ENCODE data around the gene DDX55. TPM values are rescaled to one million over a fixed set of nuclear protein-coding genes. Genes with fewer than 3 reads are reported as not detected.
A peak's percentile ranks its signal among the peaks of the same experiment; 100 is the strongest.

The DDX55 gene
- polyA plus RNA-seq, 1 donor, result 18.7 TPM

DNA sequence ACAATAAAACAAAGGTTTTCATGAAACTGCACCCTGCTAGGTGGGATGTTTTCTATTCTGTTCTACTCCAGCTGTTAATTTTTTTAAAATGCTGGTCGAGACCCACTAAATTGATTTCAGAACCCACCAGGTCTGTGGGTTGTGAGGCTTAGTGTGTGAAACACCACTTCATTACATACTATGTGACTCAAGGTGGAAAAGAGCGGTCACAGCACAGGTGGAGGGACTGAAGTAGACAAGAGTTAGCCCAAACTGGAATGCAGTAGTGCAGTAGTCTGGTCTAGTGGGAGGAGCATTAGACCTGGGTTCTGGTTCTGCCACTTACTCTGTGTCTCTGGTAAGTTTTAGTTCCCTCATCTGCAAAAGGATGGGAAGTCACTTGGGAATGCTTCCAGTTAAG lies 12.2 kb downstream of the DDX55 start:
- DNase-seq (ENCODE audit: low read depth), result no peak

DNA sequence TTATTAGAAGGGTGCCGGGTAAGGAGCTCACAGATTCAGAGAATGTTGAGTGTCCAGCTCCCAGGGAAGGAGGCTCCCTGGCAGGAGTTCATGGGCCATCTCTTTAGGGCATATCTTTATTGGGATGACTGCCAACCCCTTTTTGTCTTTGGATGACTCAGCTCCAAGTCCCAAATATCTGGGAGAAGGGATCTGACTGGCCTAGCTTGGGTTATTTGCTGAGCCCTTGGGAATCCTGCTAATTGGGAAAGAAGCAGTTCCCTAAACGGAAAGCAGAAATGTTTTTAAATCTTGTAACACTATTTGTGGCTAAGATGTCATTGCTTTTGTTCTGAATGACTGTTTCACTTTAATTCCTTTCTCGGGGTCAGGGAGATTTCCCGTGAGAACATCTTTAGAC lies 12.6 kb downstream of the DDX55 start:
- DNase-seq (ENCODE audit: low read depth), result no peak

DNA sequence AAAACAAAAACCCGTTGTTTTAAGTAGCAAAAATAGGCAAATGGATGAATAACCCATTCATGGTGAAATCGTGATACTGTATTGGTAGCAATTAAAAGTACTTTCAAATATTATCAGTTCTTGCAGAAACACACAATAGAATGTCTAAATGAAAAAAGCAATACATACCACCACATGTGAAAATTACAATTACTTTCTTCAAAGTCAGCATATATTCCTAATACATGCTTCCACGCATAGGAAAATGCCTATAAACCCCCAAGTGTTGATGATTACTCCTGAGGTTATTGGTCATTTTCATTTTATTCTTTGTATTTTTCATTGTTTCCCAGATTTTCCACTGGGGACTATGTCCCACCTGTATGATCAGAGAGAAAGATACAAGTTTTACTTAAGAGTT lies 15.2 kb downstream of the DDX55 start:
- DNase-seq (ENCODE audit: low read depth), result no peak

DNA sequence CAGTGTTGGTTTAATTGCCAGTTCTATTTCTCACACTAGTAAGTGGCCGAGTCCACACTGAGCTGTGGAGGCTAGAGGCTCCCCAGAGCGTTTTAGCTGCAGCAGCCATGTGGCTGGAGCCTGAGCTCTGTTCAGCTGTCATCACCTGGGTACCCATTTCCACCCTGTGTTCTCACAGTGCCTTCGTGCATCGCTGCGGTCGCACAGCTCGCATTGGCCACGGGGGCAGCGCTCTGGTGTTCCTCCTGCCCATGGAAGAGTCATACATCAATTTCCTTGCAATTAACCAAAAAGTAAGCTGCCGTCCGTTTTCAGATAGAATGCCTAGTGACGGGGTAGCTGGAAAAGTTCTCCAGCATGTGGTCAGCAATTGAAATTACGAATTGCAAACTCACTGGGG lies 15.7 kb downstream of the DDX55 start:
- no peak for DNase-seq (ENCODE audit: low read depth)

DNA sequence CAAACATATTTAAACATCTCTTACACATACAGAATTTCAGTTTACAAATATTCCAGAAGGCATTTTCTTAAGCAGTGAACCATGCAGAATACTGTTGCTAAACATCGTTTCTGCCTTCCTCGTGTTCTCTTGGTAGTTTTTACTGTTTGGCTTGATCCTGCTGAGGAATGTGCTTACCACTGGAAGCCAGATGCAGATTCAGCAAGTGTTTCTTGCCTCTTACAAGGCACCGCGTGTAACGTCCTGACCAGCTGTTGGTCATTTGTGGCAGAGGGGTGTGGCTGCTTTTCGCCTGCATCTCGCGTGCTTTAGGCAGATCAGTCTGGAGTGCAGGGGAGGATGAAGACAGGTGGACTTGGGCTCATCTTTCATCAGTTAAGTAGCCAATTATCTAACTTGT lies 19.2 kb downstream of the DDX55 start:
- no peak for DNase-seq (ENCODE audit: low read depth)

DNA sequence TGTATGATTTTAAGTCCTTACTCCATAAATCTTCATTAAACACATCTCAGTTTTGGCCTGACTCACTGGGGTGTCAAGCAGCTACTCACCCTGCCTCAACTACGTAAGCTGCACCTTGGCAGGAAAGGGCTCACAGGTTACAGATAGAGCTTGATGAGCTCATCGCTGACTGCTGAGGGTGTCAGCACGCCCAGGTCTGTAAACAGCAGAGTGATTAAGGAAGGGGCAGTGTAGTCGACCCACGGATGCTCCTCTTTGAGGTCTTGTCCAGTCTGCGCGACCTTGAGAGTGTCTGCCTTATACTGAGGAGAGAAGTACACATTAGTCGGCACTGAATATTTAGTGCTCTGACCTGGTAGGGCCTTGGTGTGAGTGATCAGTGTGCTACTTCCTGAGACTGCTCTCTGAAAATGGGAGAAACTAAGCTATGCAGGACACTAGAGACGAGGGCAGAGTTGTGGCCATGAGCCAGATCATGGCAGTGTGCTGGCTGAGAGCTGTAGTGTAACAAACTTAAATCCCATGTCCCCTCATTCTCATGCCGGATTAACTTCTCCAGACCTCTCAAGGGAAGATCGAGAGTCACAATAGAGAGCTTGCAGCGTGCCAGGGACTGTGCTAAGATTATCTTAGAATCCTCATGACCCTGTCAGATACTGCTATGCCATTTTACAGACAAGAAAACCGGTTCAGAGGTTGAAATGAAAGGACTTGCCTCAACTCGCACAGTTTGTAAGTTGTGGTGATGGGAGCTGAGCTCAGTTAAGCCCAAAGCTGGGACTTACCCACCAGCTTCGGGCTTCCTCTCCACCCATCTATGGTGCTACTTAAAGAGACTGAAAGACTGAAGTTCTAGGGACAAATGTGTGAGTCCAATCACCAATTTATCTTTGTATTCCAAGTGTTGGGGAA lies 20.0 kb downstream of the DDX55 start:
- DNase-seq (ENCODE audit: low read depth), result no peak

DNA sequence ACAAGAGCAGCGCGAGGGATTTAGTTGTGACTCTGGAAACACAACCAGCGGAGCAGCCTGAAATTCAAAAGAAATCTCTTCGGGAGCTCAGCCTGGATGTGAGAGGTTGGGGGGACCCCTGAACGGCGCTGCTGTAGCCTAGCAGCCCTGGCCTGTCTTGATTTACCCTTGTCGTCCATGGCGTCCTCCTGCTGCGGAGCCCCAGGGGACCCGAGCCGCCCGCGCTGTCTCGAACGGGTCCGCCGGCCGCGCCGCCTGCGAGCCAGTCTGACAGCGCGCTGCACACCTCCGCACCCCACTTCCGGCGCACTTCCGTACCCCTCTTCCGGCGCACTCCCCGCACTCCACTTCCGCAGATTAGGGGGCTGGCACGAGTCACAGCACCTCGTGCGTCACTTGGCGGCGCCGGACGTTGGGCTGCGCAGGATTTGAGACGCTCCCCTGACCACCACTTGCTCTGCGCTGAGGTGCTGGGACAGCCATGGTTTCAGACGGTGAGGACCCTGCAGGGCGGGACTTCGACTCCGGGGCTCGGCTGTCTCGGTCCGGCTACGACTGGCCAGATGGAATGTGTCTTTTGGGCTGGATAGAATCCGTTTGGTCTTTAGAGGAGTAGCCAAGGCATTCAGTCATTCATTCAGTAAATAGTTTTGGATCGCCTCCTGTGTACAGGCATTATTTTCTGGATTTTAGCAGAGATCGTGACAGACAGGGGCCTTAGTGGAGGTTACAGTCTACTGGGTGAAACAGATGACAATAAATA lies 31.7 kb downstream of the DDX55 start, which contains the start of the genes EIF2B1 and GTF2H3:
Gene EIF2B1, minus strand, starts transcription at position 308 of the 763 bp plus-strand sequence. Its CDS starts 129 bp downstream, at position 179.
Gene GTF2H3, plus strand, starts transcription at position 451 of the 763 bp plus-strand sequence. Its CDS starts 31 bp downstream, at position 482.
- peak; percentile 90 for DNase-seq (ENCODE audit: low read depth)

DNA sequence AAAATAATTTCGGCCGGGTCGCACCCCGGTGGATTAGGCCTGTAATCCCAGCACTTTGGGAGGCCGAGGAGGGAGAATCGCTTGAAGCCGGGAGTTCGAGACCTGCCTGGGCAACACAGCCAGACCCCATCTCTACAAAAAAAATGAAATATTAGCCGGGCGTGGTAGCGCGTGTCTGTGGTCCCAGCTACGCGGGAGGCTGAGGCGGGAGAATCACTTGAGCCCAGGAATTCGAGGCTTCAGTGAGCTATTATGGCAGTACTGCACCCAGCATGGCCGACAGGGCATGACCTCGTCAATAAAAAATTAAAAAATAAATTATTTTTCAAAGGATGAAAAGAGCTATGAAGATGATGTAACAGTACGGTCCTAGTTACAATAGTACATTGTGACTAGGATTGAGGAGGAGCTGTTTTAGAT lies 32.3 kb downstream of the DDX55 start:
- DNase-seq (ENCODE audit: low read depth), result no peak

DNA sequence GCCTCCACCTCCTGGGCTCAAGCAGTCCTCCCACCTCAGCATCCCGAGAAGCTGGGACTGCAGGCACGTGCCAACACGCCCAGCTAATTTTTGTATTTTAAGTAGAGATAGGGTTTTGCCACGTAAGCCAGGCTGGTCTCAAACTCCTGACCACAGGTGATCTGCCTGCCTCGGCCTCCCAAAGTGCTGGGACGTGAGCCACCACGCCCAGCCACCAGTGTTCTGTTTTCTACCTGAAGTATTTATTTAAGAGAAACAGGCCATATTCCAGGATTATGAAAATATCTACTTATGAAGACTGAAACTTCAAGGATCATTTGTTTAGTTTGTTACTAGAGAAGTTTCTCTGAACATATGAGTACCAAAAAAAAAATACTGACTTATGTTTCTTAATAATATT lies 42.0 kb downstream of the DDX55 start:
- DNase-seq (ENCODE audit: low read depth), result no peak

DNA sequence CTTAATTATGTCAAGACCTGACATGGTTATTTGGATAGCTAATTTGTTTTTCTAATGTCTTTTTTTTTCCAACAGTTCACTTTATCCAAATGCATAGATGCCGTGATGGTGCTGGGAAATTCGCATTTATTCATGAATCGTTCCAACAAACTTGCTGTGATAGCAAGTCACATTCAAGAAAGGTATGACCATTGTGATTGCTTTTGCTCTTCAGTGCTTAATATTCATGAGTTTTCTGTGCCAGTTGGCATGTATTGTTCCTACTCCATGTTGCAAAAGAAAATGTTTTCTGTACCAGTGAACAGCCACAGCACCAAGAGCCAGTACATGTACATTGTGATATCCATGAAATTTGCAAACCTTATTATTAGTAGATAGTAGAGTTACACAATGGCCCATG lies 43.5 kb downstream of the DDX55 start:
- no peak for DNase-seq (ENCODE audit: low read depth)

DNA sequence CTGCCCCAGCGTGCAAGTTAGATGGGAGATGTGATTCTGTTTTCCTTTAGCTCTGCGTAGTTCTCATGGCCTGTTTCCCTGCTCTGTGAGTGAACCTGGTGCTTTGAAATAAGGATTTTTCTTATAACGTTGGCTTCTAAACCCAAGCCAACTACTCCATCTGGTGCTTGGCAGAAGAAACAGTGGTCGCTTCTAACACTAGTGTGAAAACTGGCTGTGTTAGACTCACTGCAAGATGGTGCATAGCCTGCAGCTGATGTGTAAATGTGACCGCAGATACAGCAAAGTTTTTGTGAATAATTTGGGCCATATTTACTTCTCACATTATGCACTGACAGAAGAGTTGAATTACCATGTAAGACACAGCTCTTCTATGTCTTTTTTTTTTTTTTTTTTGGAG lies 44.0 kb downstream of the DDX55 start:
- no peak for DNase-seq (ENCODE audit: low read depth)

DNA sequence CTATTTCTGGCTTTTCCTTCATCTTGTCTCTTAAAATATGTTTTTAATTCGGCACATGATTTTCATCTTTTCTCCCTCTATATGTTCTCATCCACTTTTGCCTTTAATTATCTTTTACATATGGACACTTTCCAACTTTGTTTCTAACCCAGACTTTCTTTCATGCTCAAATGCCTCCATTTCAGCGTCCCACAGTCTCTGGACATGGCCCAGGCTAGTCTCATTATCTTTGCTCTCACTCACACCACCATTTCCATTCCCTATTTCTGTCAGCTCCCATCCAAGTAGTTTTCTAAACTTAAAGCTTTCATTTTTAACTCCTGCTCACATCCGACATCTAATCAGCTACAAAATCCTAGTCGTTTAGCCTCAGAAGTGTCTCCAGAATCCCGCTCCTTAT lies 46.5 kb downstream of the DDX55 start:
- DNase-seq (ENCODE audit: low read depth), result no peak

DNA sequence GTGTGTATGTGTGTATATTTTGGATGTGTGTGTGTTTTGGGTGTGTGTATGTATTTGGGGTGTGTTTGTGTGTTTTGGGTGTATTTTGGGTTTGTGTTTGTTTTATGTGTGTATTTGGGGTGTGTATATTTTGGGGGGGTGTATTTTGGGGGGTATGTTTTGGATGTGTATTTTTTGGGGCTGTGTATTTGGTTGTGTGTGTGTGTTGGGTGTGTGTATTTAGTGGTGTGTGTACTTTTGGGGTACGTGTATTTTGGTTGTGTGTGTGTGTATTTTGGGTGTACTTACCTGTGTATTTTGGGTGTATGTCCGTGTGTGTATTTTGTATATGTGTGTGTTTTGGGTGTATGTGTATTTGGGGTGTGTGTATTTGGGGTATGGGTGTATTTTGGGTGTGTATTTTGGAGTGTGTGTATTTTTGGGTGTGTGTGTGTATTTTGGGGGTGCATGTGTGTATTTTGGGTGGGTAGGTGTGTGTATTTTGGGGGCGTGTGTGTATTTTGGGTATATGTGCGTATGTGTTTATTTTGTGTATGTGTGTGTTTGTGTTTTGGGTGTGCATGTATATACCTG lies 52.3 kb downstream of the DDX55 start:
- no peak for DNase-seq (ENCODE audit: low read depth)

DNA sequence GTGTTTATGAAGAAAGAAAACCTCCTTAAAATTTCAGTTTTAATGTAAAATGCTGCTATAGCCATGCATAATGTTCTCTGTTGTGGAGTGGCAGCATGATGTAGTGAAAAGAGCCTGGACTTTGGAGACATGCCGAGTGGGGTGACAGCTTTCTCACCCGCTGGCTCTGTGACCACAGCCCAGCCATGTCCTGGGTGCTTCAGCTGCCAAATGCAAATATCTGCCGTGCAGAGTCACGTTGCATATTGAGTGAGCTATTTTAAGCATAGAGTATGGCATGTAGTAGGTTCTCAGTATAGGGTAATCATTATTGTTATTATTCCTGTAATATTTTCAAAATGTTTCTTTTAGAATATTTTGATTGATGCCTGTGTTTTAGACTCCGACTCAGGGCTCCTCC lies 53.5 kb downstream of the DDX55 start:
- no peak for DNase-seq (ENCODE audit: low read depth)

DNA sequence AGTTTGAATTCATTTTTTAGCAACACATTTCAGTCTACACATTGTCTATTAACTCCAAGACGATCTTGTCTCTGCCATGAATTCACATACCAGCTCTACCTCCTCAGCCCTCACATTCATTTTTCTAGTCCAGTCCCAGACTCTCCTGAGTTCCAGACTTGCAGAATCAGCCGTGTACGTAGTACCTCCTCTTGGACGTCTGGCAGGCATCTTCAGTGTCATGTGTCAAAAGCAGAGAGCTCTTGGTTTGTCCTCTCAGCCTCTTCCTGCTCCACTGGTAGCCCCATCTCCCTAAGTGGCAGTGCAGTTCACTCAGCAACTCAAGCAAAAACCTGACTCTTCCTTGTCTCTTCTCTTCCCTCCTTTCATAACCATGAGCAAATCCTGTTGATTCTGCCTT lies 54.5 kb downstream of the DDX55 start:
- no peak for DNase-seq (ENCODE audit: low read depth)

DNA sequence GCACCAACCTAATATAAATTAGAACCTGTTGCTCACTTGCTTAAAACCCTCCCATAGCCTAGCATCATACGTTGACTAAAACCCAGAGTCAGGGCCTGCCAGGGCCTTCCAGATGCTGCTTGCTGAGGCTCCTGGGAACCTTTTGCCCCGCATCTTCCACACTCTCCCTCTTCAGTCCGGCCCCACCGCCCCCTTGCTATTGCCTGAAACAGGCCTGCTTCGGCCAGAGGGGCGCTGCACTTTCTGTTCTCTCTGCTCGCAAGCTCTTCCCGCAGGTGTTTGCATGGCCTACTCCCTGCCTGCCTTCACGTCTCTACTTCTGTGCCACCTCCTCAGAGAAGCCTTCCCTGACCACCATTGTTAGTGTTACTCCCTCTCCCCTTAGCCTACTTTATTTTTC lies 55.3 kb downstream of the DDX55 start:
- DNase-seq (ENCODE audit: low read depth), result no peak

DNA sequence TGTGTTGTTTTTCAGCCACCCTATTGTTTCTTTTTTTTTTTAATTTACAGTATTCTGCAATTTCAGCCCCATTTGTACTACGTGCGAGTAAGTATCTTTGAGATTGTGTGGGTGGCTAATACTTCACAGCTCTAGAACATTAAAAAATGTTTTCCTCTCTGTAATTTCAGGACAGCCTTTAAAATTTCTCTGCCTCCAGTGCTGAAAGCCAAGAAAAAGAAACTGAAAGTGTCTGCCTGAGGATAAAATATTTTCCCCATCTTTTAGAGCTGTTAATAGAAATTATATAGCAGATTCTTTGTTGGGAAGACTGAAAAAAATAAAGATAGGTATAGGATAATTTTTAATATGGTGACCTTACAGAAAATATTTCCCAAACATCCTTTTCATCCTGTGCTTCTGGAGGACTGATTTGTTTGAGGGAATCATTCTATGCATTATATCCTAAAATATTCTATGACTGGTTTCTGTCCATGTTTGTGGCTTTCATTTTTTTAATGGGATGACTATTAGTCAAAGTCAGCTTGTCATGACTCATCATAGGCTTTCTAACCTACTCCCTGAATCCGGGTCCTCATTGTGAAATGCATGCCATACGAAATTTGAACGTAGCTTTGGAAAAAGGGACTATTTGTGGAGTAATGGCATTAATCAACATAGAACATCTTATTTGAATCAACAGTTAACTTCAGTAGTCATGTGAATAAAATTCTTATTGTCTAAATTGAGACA lies 58.3 kb downstream of the DDX55 start:
- no peak for DNase-seq (ENCODE audit: low read depth)

DNA sequence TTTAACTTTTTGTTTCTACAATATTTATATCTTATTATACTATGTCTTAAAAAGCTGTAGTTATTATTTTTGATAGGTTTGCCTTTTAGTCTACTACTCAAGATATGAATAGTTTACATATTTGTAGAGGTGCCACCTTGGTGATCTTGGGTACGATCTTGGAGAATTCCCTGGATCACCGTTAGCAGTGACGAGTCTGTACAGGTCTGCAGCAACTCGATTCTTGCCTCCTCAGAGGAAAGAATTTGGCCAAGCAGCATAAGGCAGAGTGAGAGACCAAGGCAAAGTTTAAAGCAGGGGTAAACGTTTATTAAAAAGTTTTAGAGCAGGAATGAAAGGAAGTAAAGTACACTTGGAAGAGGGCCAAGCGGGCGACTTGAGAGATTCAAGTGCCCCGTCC lies 65.9 kb downstream of the DDX55 start:
- no peak for DNase-seq (ENCODE audit: low read depth)
